MCF 10A (cell line): ENCODE data around the gene ARHGEF11. TPM values are rescaled to one million over a fixed set of nuclear protein-coding genes. Genes with fewer than 3 reads are reported as not detected.

Experiments used
- BruUV-seq: library from RNA; stranded (reverse); fragments of 400-500 nt; replicated peaks from 2 replicates; lab custom pipeline; 2021; lab: Mats Ljungman, UMichigan
- CTCF ChIA-PET: fragments of 300-600 bp; sonication (Branson Sonifier 250); formaldehyde crosslinking; extraction: SDS; loops from one replicate; lab custom pipeline; 2021; ENCODE audit warnings: antibody characterized with exemption, inconsistent platforms; lab: Yijun Ruan, JAX
- POLR2A ChIA-PET: fragments of 300-600, 350-650 bp; sonication (Branson Sonifier 250); formaldehyde crosslinking; extraction: SDS; loops from one replicate; lab custom pipeline; 2020; ENCODE audit warnings: antibody characterized with exemption, inconsistent platforms; lab: Yijun Ruan, JAX
- DNase-seq: peaks from one replicate; pipeline ENCODE4 v3.0.0-alpha.2; 2018; ENCODE audit not compliant: unreplicated experiment
- H3K27ac Mint-ChIP-seq: one replicate; pipeline ENCODE4 v1.8.0; 2022; ENCODE audit warnings: mild to moderate bottlenecking, low read depth, mixed read lengths; ENCODE audit not compliant: unreplicated experiment
- H3K27me3 Mint-ChIP-seq: one replicate; pipeline ENCODE4 v1.8.0; 2022; ENCODE audit warnings: mixed read lengths; ENCODE audit not compliant: insufficient read depth, unreplicated experiment
- H3K36me3 Mint-ChIP-seq: one replicate; pipeline ENCODE4 v1.8.0; 2022; ENCODE audit warnings: mild to moderate bottlenecking, moderate library complexity, mixed read lengths; ENCODE audit not compliant: insufficient read depth, unreplicated experiment
- H3K4me1 Mint-ChIP-seq: one replicate; pipeline ENCODE4 v1.8.0; 2022; ENCODE audit warnings: mixed read lengths; ENCODE audit not compliant: insufficient read depth, unreplicated experiment
- H3K4me3 Mint-ChIP-seq: one replicate; pipeline ENCODE4 v1.8.0; 2022; ENCODE audit warnings: mild to moderate bottlenecking, moderate library complexity, mixed read lengths; ENCODE audit not compliant: unreplicated experiment
- H3K9me3 Mint-ChIP-seq: one replicate; pipeline ENCODE4 v1.8.0; 2022; ENCODE audit warnings: mixed read lengths; ENCODE audit not compliant: unreplicated experiment
- CTCF ChIP-seq: fragments of 200-600 bp; IDR thresholded peaks from one replicate; pipeline ENCODE4 v1.8.0; 2022; ENCODE audit warnings: antibody characterized with exemption, mild to moderate bottlenecking; ENCODE audit not compliant: unreplicated experiment
- intact Hi-C: fragments of 100-400 bp; cut with micrococcal nuclease; formaldehyde crosslinking; loops from 2 replicates; pipeline ENCODE4 v1.14.1; 2022
- total RNA-seq: library from RNA; stranded (reverse); gene quantifications from 2 replicates; pipeline ENCODE4 v1.2.3, GENCODE V29; 2022

ARHGEF11 gene
- total RNA-seq, 1 experiment from 2014 or later: 34.5 TPM

GRCh38 chr1:156910309-156910782 is 135.2 kb downstream of the ARHGEF11 start:
- BruUV-seq: no TSS peak

GRCh38 chr1:156909671-156910070 is 135.9 kb downstream of the ARHGEF11 start:
- CTCF ChIA-PET: interaction anchor here (0.6 to 3.5 kb wide), 14 partner anchors 8 to 498 kb away, joined by 3 to 34 read pairs (median 4); partner anchors contain the start of gene PEAR1
- H3K27me3 Mint-ChIP-seq: peaks cover 13% of the 10 kb centered on the region
- no peak overlapping the region for H3K27ac Mint-ChIP-seq
- no peaks in the 10 kb centered on the region for H3K9me3 Mint-ChIP-seq
- intact Hi-C loops: loop anchor here (10.0 kb wide), 1 partner anchor 245 kb away; no protein-coding TSS in a partner anchor
- no peaks in the 10 kb centered on the region for H3K36me3 Mint-ChIP-seq
- POLR2A ChIA-PET: no interaction called here
- no peak overlapping the region for H3K4me3 Mint-ChIP-seq
- DNase-seq: no peak
- TF ChIP-seq CTCF: no peak
- no TSS peak for BruUV-seq
- peaks cover 19% of the 10 kb centered on the region for H3K4me1 Mint-ChIP-seq

More at GRCh38 chr1:156910309-156910782, 135.2 kb downstream of the ARHGEF11 start:
- peak; percentile 99 for TF ChIP-seq CTCF
- Mint-ChIP-seq H3K4me3 (no peak overlapping the region), H3K9me3 (no peaks in the 10 kb centered on the region), H3K36me3 (no peaks in the 10 kb centered on the region), H3K4me1 (peaks cover 19% of the 10 kb centered on the region), H3K27me3 (peaks cover 13% of the 10 kb centered on the region), H3K27ac (no peak overlapping the region)
- intact Hi-C loops: loop anchor here (10.0 kb wide), 1 partner anchor 244 kb away; no protein-coding TSS in a partner anchor
- POLR2A ChIA-PET: interaction anchor here (0.8 to 1.0 kb wide), 2 partner anchors 18 to 20 kb away, joined by 3 to 4 read pairs; no protein-coding TSS in a partner anchor
- peak; percentile 47 for DNase-seq
- CTCF ChIA-PET: interaction anchor here (0.6 to 3.5 kb wide), 15 partner anchors 9 to 284 kb away, joined by 3 to 34 read pairs (median 5); partner anchors contain the start of gene PEAR1

- no peak for TF ChIP-seq CTCF
- no TSS peak for BruUV-seq
- no peaks in the 10 kb centered on the region for H3K36me3 Mint-ChIP-seq
- no peak overlapping the region for H3K4me3 Mint-ChIP-seq
- intact Hi-C loops: no loop called here
- no peaks in the 10 kb centered on the region for H3K9me3 Mint-ChIP-seq
- H3K27ac Mint-ChIP-seq: no peak overlapping the region
- DNase-seq: no peak
- H3K4me1 Mint-ChIP-seq: peaks cover 19% of the 10 kb centered on the region
- ChIA-PET CTCF (interaction anchor here (0.6 to 3.5 kb wide), 8 partner anchors 8 to 246 kb away, joined by 3 to 34 read pairs (median 3); no protein-coding TSS in a partner anchor), POLR2A (no interaction called here)
- peaks cover 13% of the 10 kb centered on the region for H3K27me3 Mint-ChIP-seq
Observed at GRCh38 chr1:156908955-156909354, 136.6 kb downstream of the ARHGEF11 start.

GRCh38 chr1:156908541-156908940 is 137.0 kb downstream of the ARHGEF11 start:
- CTCF ChIA-PET: interaction anchor here (1.2 to 3.5 kb wide), 3 partner anchors 10 to 71 kb away, joined by 3 to 34 read pairs (median 8); no protein-coding TSS in a partner anchor

More at GRCh38 chr1:156908541-156908940, 137.0 kb downstream of the ARHGEF11 start:
- peaks cover 13% of the 10 kb centered on the region for H3K27me3 Mint-ChIP-seq
- peak overlapping the region; percentile 75 for H3K4me3 Mint-ChIP-seq
- TF ChIP-seq CTCF: no peak
- intact Hi-C loops: no loop called here
- POLR2A ChIA-PET: no interaction called here
- H3K36me3 Mint-ChIP-seq: no peaks in the 10 kb centered on the region
- no peak overlapping the region for H3K27ac Mint-ChIP-seq
- no peak for DNase-seq
- no TSS peak for BruUV-seq
- H3K4me1 Mint-ChIP-seq: peaks cover 19% of the 10 kb centered on the region
- no peaks in the 10 kb centered on the region for H3K9me3 Mint-ChIP-seq
